C4-2B (cell line): ENCODE data around the gene U2AF2.

Experiments
- CTCF ChIP-seq: fragments of 450-650 bp; conservative IDR thresholded peaks from 2 replicates; pipeline ENCODE4 v1.5.1; 2017; ENCODE audit warnings: mild to moderate bottlenecking
- ZFX ChIP-seq: fragments of 450-650 bp; IDR thresholded peaks from 2 replicates; pipeline ENCODE4 v1.6.1; 2017

- no peak for TF ChIP-seq CTCF
- no peak for TF ChIP-seq ZFX
Observed at GRCh38 chr19:55617426-55617825, 37.4 kb upstream of the U2AF2 start.
